GM18858 (cell line): ENCODE measurements around the gene PTX3.

ENCODE experiments used
- ATAC-seq: cut with Tn5 transposase; IDR thresholded peaks from one replicate; pipeline ENCODE4 v1.9.1; 2021; ENCODE audit not compliant: unreplicated experiment

PTX3 gene

GRCh38 chr3:157436583-157437291 is at the start of gene PTX3:
Gene PTX3 (plus strand): TSS chr3:157436850. CDS start chr3:157436934, 84 bp downstream.
- no peak for ATAC-seq

- ATAC-seq, result no peak
These were observed 48.8 kb upstream of the PTX3 start for GRCh38 chr3:157387708-157388435.

- no peak for ATAC-seq
These were observed 47.7 kb upstream of the PTX3 start for GRCh38 chr3:157388976-157389375.

- ATAC-seq, result no peak
These were observed 45.7 kb upstream of the PTX3 start for GRCh38 chr3:157390713-157391515.

GRCh38 chr3:157392104-157392503 is 44.5 kb upstream of the PTX3 start:
- no peak for ATAC-seq

GRCh38 chr3:157393113-157393512 is 43.5 kb upstream of the PTX3 start:
- ATAC-seq, result no peak

GRCh38 chr3:157394411-157394810 is 42.2 kb upstream of the PTX3 start:
- no peak for ATAC-seq

GRCh38 chr3:157398598-157398997 is 38.1 kb upstream of the PTX3 start:
- no peak for ATAC-seq

- no peak for ATAC-seq
These were observed 32.3 kb upstream of the PTX3 start for GRCh38 chr3:157404381-157404780.

- ATAC-seq, result no peak
These were observed 31.2 kb upstream of the PTX3 start for GRCh38 chr3:157405457-157405856.

- no peak for ATAC-seq
These were observed 30.3 kb upstream of the PTX3 start for GRCh38 chr3:157406394-157406793.

- ATAC-seq, result no peak
These were observed 28.9 kb upstream of the PTX3 start for GRCh38 chr3:157407769-157408168.

GRCh38 chr3:157408499-157409149 is 28.0 kb upstream of the PTX3 start:
- no peak for ATAC-seq

- no peak for ATAC-seq
These were observed 27.1 kb upstream of the PTX3 start for GRCh38 chr3:157409516-157409915.

- no peak for ATAC-seq
These were observed 25.7 kb upstream of the PTX3 start for GRCh38 chr3:157410945-157411344.

GRCh38 chr3:157412323-157412855 is 24.3 kb upstream of the PTX3 start:
- no peak for ATAC-seq

GRCh38 chr3:157414861-157415260 is 21.8 kb upstream of the PTX3 start:
- no peak for ATAC-seq

GRCh38 chr3:157416347-157417087 is 20.1 kb upstream of the PTX3 start:
- ATAC-seq, result no peak

GRCh38 chr3:157417247-157417646 is 19.4 kb upstream of the PTX3 start:
- ATAC-seq, result no peak

- ATAC-seq, result no peak
These were observed 18.5 kb upstream of the PTX3 start for GRCh38 chr3:157418104-157418503.
